Measurements from ENCODE around the gene POC1A. TPM values are rescaled to one million over a fixed set of nuclear protein-coding genes. Genes with fewer than 3 reads are reported as not detected.

Gene POC1A
- total RNA-seq (2014; rRNA removed; shearing (Covaris generic)) = 7.7 and 11.5 TPM in 2 replicates
- polyA plus RNA-seq (2015; cell fraction: cytosol; rRNA removed) = 19.8 and 23.2 TPM in 2 replicates
- 23.2 and 27.8 TPM in 2 replicates for polyA plus RNA-seq (2015; cell fraction: nucleus; rRNA removed)

DNA sequence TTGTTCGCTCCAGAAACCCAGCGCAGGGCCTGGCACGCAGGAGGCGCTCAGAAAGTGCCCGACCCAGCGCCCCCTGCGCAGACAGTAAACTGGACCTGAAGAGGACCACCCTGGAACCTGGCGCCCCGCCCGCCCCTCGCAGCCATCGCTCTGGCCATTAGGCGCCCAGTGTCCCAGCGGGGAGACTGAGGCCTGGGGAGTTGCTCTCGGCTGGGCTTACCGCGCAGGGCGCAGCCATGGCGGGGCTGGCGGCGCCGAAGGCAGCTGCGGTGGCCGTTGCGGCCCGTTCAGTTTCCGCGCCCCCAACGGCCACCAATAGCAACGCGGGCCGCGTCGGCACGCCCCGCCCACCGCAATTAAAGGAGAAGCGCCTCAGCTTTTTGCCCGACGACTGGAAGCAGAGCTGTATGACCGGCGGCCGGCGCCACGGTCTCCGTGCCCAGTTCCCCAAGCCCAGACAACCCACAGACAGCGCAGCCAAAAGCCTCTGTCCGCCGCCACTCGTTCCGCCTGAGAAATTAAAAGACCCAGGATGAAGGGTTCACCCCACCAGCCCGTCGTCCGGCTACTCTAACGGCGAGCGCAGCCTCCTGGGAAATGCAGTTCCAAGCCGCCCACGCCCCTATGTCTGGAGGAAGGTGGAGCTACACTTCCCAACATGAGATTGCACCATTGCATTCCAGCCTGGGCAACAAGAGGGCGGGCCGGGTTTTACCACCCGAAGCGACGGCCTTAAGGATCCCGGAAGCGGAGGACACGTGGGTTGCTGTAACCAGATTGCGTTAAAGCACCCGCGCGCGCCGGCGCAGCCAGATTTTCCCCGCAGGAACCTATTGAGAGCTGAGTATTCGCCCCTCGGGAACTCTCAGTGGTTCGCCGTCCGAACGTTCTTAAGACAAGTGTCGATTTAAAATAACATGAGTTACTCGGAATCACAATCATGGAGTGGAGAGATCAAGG, at the start of gene POC1A:
POC1A (minus strand) TSS at position 289 of the 960 bp plus-strand sequence; CDS start at position 238, 51 bp downstream.
- in situ Hi-C loops (cut with HindIII; ENCODE audit: low pct_unique_long_range_greater_than_20kb, low sequenced_read_pairs) = no loop called here
- DNase-seq (ENCODE audit: low read depth, low spot score) = peak; percentile 99

DNA sequence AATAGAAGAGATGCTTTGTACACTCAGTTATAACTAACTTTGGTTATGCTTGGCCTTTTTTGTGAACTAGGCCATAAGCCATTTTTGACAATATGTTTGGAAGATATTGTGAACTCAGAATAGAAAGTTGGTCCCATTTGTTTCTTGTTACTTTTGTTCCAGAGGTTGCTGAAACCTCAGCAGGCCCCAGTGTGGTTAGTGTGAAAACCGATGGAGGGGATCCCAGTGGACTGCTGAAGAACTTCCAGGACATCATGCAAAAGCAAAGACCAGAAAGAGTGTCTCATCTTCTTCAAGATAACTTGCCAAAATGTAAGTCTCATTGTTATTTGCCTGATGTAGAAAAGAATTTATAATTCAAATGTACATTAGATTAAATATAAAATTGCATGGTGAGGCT, 49.5 kb upstream of the POC1A start:
- DNase-seq (ENCODE audit: low read depth, low spot score) = no peak
- in situ Hi-C loops (cut with HindIII; ENCODE audit: low pct_unique_long_range_greater_than_20kb, low sequenced_read_pairs) = no loop called here

DNA sequence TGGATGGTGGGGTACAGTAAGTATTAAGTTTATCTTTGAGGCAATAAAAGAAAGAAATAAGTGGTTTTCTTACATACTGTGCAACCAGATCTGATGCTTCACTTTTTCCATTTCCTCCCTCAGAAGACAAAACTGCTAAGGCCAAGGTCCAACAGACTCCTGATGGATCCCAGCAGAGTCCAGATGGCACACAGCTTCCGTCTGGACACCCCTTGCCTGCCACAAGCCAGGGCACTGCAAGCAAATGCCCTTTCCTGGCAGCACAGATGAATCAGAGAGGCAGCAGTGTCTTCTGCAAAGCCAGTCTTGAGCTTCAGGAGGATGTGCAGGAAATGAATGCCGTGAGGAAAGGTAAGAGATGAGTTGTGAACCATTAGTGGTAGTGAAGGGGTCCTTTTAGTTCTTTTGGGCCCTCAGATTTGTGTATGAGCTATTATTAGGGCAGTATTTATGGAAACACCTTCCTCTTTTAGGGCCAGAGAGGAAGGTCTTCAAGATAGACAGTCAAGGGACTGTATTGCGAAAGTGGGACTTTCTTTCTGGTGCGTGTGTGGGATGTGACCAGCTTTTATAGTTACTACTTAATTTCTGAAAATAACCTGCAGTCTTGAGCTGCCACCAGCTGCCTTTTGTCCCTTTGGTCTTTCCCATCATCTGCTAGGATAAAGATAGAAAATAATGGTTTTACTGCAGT, 48.3 kb upstream of the POC1A start:
- no peak for DNase-seq (ENCODE audit: low read depth, low spot score)
- in situ Hi-C loops (cut with HindIII; ENCODE audit: low pct_unique_long_range_greater_than_20kb, low sequenced_read_pairs) = no loop called here

DNA sequence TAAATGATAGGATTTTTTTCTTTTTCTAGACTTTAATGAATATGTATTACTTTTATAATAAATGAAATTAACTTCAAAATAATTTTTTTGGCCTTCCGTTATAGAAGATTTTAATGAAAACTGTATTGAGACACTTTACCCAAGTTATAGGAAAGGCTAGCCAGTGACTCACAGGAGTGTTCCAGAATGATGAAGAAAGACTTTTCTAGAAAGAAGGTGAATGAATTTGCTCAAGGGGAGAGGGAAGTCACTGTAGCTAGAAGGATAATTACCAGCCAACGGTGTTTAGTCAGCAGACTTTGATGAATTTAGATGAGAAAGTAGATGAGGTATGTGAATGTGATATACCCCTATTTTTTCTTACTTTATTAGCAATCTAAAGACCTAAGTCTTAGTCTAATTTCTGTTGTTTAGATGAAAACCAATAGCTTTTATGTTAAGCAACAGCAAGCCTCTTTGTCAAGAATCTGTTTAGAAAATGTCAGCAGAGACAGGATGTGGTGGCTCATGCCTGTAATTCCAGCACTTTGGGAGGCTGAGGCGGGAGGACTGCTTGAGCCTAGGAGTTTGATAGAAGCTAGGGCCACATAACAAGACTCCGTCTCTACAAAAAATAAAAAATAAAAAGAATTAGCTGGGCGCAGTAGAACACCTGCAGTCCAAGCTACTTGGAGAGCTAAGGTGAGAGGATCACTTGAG, 46.9 kb upstream of the POC1A start:
- no peak for DNase-seq (ENCODE audit: low read depth, low spot score)
- in situ Hi-C loops (cut with HindIII; ENCODE audit: low pct_unique_long_range_greater_than_20kb, low sequenced_read_pairs) = no loop called here

DNA sequence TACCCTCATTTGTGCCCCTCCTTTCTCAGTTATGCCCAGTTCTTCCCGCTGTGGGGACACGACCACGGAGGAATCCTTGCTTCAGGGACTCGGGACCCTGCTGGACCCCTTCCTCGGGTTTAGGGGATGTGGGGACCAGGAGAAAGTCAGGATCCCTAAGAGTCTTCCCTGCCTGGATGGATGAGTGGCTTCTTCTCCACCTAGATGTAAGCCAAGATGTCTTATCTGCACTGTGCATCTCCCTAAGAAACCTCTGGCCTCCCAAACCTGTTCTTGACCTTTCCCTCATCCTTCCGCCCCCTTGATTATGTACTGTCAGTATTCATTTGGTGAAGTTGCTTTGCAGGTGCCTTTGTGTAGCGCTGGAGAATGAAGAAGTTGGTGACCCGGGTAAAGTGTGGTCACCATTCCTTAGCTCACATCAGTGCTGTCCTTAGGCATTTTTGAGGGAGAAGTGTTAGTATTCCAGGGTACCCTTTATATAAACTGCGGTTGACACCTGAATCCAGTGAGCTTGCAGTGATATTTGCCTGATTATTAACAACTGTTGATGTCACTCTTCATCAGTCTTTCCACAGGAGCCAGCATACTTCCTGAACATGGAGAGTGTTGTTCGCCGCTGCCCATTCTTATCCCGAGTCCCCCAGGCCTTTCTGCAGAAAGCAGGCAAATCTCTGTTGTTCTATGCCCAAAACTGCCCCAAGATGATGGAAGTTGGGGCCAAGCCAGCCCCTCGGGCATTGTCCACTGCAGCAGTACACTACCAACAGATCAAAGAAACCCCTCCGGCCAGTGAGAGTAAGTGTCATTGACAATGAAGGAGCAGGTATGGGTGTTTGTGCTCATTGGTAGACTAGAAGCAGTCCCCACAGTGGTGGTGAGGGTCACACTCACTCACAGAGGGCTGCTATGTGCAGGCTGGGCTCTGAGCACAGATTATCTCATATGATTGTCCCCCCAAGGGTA, 44.7 kb upstream of the POC1A start:
- in situ Hi-C loops (cut with HindIII; ENCODE audit: low pct_unique_long_range_greater_than_20kb, low sequenced_read_pairs) = no loop called here

DNA sequence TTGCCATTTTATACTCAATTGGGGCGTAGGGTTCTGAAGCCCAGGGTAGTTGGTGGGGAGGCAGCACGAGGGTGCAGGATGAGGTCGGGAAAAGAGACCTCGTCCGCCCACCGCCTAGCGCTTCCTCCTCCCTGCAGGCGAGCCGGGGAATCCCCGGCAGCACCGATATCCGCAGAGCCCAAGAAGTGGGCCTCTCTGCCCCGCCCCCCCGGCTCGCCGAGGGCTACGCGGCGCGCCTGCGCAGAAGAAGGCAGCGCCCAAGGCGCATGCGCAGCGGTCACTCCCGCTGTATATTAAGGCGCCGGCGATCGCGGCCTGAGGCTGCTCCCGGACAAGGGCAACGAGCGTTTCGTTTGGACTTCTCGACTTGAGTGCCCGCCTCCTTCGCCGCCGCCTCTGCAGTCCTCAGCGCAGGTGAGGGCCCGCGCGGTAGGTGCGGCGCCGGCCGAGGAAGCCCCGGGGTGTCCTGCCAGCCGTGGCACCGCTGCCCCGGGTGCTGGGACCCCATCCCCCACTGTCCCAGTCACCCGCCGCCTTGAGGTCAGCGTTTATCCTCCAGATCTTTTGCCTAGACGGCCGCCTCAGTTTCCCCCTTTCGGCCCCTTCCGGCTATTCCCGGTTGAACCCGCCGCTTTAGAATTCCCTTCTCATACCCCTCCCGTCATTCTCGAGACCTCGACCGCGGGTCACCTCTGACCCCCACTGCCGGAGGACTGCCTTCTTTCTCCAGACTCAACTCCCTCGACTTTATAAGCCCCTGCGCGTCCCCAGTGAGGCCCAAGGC, 43.8 kb upstream of the POC1A start, which contains the start of gene ALAS1:
ALAS1 (plus strand) TSS at position 319 of the 784 bp plus-strand sequence. CDS start 1,082 bp downstream, outside the sequence.
- DNase-seq (ENCODE audit: low read depth, low spot score) = peak; percentile 87
- in situ Hi-C loops (cut with HindIII; ENCODE audit: low pct_unique_long_range_greater_than_20kb, low sequenced_read_pairs) = no loop called here

More for the DNA sequence above, 44.7 kb upstream of the POC1A start:
- DNase-seq (ENCODE audit: low read depth, low spot score) = no peak

DNA sequence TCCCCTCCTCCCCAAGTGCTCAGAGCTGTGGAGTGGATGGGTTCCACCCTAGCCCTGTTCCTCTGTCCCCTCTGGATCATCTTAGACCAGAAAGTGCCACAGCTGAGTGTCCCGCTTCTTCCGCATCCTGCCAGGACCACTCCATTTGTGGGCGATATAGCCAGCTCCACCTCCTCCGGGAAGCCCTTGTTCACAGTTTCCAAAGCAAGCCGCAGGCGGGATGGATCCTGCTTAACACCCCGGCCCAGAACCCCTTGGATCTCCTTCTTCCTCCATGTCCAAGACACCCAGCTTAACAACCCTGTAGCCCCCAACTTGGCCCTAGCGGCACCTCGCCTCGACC, 43.2 kb upstream of the POC1A start:
- DNase-seq (ENCODE audit: low read depth, low spot score) = no peak
- in situ Hi-C loops (cut with HindIII; ENCODE audit: low pct_unique_long_range_greater_than_20kb, low sequenced_read_pairs) = no loop called here

DNA sequence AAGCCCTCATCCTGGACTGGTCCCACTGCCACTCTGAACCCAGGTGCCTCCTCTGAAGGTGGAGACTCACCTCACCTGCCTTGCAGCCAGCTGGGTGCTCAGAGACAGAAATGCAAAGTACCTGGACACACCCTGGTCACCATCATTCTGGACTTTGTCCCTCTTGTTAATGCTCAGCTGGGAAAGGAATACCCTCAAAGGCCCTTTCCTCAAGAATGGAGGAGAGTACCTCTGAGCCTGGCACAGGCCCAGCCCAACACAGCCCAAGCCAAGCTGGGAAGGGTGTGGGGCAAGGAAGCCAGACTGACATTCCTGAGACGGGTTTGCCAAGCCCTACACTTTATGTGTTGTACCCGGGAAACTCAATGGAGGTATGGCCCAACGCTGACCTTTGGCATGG, 42.8 kb upstream of the POC1A start:
- DNase-seq (ENCODE audit: low read depth, low spot score) = no peak
- in situ Hi-C loops (cut with HindIII; ENCODE audit: low pct_unique_long_range_greater_than_20kb, low sequenced_read_pairs) = no loop called here

DNA sequence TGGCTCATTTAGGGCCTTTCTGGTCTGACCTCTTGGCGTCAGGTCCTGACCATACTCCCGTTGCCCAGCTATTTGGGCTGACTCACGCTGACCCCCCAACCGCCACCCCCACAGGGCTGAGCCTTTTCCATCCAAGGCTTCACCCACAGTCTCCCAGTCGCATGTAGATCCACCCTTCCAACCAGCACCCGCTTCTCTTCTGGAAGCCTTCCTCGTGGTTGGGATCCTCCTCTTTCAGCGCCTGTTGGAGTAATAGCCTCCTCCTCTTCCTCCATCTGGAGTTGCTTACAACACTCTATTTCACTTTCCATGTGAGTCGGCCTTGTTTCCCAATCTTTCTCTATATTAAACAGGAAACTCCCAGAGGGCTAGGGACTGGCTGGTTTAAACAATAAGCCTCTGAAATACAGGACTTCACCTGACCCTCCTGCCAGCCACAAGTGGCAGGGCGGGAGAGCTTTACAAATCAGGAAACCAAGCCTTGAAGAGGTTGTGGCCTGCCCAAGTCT, 41.7 kb upstream of the POC1A start:
- in situ Hi-C loops (cut with HindIII; ENCODE audit: low pct_unique_long_range_greater_than_20kb, low sequenced_read_pairs) = no loop called here

DNA sequence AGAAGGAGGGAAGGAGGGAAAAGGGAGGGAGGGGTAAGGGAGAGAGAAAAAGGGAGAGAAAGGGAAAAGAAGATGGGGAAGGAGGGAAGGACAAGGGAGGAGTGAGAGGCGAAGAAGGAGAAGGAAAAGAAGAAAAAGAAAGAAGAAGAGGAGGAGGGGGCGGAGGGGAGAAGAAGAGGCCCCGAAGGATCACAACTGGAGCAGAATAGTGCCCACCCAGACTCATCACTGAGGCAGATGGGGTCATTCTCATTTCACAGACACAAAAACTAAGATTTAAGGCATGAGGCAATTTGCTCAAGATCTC, 41.0 kb upstream of the POC1A start:
- in situ Hi-C loops (cut with HindIII; ENCODE audit: low pct_unique_long_range_greater_than_20kb, low sequenced_read_pairs) = no loop called here

More for the DNA sequence above, 41.7 kb upstream of the POC1A start:
- DNase-seq (ENCODE audit: low read depth, low spot score) = peak; percentile 89

DNA sequence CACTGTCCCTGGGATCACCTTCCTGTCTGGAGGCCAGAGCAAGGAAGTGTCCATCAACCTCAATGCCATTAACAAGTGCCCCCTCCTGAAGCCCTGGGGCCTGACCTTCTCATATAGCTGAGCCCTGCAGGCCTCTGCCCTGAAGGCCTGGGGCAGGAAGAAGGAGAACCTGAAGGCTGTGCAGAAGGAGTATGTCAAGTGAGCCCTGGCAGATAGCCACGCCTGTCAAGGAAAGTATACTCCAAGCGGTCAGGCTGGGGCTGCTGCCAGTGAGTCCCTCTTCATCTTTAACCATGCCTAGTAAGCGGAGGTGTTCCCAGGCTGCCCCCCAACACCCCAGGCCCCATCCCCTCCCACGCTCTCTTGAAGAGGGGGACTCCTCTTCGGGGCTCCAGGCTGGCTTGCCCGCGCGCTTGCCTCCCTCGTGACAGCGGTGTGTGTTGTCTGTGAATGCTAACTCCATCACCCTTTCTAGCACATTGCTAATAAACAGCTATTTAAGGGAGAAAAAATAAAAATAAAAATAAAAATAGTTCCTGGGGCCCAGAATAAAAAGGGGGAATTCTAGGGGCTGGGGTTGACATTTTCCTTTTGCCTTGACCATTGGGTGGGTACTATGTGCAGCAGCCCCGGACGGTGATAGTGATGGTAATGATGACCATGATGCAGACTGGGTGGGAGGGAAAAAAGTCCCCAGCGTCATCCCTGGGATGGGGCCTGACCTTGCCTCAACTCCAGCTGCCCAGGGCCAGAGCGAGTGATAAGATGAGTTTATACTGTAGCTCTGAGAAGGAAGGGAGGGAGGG, 40.5 kb upstream of the POC1A start:
- no peak for DNase-seq (ENCODE audit: low read depth, low spot score)
- in situ Hi-C loops (cut with HindIII; ENCODE audit: low pct_unique_long_range_greater_than_20kb, low sequenced_read_pairs) = no loop called here

More for the DNA sequence above, 41.0 kb upstream of the POC1A start:
- no peak for DNase-seq (ENCODE audit: low read depth, low spot score)

DNA sequence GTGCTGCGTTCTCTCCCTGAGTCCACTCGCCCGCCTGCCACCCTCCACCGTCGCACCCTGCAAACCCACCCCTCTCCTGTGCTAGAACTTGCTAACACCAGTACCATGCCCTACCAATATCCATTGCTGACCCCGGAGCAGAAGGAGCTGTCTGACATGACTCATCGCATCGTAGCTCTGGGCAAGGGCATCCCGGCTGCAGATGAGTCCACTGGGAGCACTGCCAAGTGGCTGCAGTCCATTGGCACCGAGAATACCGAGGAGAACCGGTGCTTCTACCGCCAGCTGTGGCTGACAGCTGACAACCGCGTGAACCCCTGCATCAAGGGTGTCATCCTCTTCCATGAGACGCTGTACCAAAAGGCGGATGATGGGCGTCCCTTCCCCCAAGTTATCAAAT, 38.8 kb upstream of the POC1A start:
- in situ Hi-C loops (cut with HindIII; ENCODE audit: low pct_unique_long_range_greater_than_20kb, low sequenced_read_pairs) = no loop called here
- no peak for DNase-seq (ENCODE audit: low read depth, low spot score)

DNA sequence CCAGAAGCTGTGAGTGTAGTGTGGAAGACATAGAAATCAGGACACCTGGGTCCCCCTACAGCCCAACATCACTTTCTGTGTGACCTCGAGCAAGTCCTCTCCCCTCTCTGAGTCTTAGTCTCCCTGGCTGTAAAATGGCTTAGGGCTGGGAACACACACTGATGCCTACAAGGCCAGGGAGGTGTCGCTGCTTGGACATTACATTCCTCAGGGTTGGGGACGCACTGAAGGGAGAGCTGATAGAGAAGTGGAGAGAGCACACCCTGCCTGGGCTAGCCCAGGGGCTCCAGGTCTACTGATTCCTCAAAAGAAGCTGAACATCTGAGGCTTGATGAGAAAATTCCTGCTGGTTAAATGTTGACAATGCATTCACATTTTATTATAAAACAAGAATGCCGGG, 37.4 kb upstream of the POC1A start:
- in situ Hi-C loops (cut with HindIII; ENCODE audit: low pct_unique_long_range_greater_than_20kb, low sequenced_read_pairs) = no loop called here
- no peak for DNase-seq (ENCODE audit: low read depth, low spot score)

DNA sequence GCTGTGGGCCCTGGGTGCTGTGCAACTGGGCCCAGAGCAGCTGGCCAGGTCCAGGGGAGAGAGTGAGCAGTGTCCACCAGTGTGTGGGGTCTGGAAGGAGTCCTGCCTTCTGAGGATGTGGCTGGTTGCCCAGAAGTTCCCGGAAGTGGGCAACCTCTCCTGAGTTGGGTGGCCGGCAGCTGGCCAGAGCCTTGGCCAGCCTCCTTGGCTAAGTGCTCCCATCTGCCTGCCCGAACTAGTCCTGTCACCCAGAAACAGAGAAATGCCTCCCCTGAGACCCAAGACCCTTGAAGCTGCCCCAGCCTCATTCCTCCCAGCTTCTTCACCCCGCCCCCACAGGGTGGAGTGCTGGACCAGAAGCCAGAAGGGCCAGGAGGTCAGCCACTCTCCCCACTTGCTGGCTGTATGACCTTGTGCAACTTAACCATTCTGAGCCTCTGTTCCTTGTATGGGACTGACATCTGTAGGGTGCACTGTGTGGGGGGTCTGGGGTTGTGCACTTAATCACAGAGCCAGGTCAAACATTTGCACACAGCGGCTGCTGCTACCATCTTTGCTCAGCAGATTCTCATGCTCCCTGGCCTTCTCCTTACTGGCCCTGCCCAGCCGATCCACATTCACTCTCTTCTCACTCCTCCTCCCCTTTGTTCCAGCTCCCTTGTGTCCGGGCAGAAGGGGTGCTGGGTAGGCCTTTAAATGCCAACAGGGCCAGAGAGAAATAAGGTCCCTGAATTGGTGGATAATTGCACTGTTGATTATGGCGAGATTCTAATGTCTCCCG, 36.3 kb upstream of the POC1A start:
- in situ Hi-C loops (cut with HindIII; ENCODE audit: low pct_unique_long_range_greater_than_20kb, low sequenced_read_pairs) = no loop called here
- no peak for DNase-seq (ENCODE audit: low read depth, low spot score)

DNA sequence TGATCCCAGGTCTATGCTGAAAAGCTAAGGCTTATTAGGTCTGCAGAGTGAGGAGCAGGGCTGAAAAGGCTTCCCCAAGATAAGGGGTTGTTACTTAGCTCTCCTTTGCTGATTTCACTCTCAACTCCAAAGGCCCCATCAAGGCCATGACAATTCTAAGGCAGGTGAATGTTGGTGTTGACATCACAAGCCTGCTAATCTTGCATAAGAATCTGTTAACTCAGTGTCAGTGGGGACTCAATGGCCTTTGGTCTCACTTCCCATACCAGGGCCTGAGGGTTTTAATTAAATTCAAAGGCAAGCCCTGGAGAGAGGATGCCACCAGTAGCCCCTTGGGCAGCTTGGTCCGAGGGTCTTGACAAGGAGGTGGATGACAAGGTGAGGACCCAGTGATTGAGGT, 34.3 kb upstream of the POC1A start:
- DNase-seq (ENCODE audit: low read depth, low spot score) = no peak
- in situ Hi-C loops (cut with HindIII; ENCODE audit: low pct_unique_long_range_greater_than_20kb, low sequenced_read_pairs) = no loop called here
